Measurements from ENCODE around the gene CELF1.

The CELF1 gene

DNA sequence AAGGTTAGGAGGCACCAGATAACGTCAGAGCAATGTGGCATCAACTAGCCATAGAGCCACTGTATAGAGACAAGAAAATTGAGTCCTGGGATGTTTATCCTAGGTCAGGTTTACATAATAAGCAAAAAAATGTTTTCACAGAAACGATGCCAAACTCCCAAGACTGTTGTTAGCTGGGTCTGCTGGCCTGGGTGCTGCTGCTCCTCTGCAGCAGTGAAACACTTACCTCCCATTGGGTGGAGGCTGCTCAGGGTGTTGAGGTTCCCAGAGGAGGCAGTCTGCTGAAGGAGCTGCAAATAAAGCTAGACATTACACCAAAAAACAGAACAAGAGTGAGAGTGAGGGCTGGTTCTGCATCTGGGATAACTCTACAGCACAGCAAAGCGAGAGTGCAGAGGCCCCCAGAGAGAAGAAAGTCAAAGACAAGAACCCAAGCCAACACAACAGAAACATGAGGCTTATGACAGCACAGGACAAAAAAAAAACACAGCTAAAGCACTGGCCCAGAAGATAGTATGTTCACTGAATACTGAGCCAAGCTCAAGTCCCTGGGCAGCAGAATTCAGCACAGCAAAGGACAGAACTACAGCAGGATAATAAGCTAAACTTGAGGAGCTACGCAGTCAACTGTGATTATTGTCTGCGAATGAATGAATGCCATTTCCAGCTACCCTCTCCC lies 74.1 kb downstream of the CELF1 start:
- DNase-seq = no peak

DNA sequence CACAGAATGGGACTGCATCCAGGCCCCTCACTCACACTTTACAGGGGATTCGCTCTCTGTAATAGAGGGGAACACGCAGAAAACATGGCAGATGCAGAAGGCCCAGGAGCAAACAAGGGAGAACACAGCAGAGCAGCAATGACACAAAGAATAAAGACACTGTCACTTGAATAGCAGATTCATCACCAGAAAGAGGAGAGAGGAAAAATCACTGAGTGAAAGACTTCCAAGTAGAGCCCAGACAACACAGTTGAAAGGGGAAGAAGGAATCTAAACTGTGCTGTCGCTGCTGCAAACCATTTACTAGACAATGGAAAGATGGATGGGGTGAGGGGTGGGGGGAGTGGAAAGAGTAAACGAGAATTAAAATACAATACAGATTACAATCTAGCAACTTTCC lies 75.2 kb downstream of the CELF1 start:
- no peak for DNase-seq

DNA sequence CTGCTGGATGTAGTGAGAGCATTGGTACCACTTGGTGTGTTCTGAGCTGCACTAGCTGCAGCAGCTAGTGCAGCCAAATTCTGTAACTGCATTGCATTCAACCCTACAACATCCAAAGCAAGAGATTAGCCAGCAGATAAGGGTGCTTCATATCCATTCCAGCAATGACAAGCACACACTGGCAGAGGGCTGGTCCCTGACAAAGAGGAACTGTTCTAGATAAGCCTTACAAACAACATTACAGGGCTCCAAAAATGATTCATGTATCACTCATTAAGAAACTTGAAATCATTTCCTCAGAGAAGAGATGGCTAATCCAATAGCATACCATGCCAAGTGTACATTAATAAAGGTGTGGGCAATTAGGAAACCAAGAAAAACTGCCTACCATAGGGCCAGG lies 75.6 kb downstream of the CELF1 start:
- DNase-seq = no peak

DNA sequence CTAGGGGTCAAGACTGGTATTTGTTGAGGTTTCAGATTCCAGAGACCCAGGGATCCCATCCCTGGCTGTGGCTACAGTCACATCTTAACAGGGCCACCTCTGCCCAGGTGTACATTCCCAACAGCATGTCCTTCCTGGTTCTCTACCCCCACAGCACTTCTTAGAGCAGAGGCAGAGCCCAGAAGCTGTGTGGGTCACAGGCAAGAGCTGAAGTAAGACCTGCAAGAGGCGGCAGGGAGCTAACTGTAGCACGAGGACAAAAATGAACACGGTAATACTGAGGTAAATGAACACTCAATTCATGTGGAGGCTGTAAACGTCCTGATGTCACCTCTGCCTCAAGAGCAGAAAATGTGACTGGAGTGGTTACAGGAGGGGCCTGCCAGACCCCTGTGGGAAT lies 82.3 kb downstream of the CELF1 start:
- no peak for DNase-seq

DNA sequence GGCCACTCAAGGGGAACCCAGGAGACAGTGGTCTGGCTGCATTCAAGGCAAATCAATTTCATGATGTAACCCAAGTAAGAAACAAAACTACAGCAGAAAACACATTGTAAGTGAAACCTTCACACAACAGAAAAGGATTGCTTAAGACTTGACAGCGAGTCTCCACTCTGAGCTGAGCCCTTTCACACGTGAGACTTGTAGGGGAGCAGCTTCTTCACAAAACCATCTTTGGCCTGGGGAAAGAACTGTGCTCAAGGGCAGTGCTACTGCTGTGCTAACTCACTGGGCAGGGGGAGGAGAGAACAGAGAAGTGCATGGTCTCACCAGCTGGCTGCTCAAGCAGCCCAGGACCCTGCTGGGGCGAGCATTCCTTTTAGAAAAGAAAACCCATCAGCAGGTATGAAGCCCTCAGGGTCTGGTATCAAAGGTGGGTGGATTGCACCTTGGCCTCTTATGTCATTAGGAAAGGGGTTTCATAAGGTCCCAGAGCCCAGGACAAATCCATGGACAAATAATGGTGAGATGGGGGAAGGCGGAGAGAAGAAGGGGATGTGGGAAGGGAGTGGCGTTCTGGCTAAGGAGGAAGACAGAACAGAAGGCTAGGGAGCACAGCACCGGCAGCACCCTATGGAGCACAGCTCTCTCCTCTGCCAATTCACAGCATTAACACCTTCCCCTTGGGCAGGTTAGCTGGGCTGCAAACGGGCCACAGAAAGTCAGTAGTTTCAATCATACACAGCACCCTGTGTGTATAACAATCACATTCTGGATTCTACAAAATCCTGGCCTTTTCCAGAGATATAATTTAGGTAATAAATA lies 83.4 kb downstream of the CELF1 start:
- DNase-seq = no peak

DNA sequence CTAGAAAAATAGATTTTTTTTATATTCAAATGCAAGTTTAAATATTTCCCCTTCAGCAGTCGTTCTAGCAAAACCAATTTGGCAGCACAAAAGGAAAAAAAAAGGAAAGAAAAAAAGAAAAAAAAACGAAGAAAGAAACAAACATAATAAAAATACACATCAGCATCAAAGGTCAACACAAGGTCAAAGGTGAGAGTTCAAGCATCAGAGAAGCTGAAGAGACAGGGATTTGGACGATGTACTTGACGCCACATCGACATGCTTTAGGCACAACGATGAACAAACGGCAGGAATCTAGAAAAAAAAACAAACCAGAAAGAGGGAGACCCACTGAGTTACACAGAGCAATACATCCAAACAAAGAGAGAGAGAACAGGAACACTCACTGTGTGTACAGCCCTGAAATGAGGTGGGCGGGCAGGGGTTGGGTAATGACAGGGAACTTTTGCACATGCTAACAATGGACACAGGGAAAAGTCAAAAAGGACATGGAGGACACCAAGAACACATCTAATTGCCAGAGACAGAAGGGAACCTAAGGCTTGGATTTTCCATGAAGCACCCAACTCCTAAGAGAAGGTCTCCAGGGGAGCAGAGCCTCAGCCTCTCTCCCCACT lies 84.2 kb downstream of the CELF1 start:
- no peak for DNase-seq

DNA sequence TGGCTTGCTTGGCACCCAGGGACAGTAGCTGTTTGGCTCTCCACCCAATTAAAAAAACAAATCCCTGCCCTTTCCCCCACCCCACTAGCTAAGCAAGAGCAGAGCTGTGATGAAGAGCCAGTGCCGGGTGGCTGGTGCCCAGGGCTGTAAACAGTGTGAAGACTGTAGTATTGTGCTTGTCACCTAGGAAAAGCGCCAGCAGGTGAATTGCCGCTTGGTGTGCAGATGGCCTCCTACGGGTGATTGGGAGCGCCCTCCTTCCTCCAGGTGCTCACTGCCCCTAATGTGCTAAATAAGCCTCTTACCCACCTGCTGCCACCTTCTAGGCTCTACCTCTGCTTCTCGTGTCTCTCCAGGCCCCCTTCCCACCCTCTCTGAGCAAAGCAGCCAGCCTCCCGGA lies 85.6 kb downstream of the CELF1 start:
- DNase-seq = peak; percentile 91

DNA sequence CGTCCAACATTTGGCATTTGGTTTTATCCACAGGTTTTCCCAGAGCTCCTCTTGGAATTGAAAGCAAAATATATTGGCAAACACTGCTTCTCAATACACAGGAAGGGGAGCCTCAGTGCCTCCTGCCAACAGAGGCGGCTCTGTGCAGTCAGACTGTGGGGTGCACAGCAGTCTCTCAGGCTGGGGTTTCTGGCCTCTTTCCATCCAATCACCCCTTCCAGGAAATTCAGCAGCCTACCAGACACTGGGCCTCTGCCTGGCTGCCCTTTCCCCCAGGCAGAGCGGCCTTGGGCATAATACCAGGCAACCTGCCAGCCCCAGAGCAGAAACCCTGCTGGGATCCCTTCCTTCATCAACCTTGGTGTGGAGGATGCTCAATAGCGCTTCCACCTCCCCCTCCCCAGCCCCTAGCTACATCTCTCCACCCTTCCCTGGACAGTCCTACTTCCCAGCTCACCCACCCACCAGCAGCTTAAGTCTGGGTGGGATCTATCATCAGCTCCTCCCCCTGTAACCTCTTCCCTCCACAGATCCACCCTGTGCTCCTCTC lies 86.2 kb downstream of the CELF1 start:
- DNase-seq = peak; percentile 96

DNA sequence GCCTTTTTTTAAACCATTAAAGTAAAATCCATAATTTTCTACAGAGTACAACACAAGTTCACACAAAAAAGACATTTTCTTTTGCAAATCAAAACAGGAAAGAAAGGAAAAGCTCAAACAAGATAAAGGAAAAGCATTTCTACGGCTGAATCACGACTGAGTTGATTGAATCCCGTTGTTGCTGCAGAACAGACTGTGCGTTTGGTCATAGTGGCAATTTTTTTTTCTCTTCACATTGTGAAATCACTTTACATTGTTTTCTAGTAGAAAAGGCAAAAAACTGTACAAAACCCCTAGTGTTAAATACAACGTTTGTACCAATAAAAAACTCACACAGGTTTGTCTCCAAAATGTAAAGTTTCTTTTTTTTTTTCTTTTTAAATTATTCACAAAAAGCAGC lies 86.7 kb downstream of the CELF1 start:
- DNase-seq = no peak

DNA sequence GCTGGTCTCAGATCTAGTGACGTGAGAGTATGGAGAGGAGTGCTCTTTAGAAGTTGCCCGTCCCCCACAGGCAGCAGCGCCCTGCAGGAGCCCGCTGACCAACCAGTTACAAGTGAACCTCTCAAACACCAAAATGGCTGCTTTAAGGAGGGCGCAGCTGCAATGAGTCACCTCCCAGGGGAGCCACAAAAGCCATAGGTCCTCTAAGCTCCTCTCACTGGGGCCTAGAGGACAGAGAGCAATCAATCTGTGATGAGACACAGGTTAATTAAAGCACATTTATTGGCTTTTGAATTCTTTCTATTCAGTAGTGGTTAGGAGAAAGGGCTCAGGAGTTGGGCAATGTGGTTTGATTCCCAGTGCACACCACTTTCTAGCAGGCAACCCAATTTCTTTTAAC lies 88.4 kb downstream of the CELF1 start:
- DNase-seq = peak; percentile 14

DNA sequence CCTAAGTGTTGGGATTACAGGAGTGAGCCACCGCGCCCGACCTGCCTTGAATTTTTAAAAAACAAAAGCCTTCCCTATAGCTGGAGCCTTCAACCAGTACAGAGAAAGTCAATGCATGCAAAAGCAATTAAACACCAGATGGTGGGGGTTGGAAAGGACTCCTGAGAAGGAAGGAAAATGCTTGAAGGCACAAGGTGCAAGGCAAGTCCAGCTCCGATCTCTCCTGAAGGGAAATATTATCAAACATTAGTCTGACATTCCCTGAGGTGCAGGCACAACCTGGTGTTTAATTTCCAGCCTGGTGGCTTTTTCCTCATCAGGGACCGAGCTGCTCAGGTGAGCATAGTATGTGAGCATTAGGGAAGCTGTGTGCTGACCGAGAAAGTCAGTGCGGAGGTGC lies 91.1 kb downstream of the CELF1 start:
- DNase-seq = no peak

DNA sequence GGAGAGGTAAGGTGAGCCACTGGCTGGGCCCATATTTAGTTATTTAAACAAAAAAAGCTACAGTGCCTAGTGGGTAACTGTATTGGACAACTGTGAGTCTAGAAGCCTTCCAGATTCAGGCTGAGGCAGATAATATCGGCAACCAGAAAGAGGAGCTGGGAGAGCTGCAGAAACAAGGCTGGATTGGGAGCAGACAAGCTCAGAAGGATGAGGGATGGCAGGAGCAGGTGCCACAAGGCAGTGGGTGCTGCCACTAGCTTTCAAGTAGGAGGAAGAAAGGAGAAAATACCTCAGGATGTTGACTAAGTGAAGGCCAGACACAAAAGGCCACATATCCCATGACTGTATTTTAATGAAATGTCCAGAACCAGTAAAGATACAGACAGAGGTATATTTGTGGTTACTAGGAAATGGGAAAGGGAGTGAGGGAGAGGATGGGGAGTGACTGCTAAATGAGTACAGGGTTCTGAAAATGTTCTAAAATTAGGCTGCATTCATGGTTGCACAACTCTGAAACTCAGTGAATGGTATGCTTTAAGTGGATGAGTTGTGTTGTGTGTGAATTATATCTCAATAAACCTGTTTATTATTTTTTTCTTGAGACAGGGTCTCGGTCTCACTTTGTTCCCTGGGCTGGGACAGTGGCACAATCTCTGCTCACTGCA lies 92.2 kb downstream of the CELF1 start:
- DNase-seq = no peak

DNA sequence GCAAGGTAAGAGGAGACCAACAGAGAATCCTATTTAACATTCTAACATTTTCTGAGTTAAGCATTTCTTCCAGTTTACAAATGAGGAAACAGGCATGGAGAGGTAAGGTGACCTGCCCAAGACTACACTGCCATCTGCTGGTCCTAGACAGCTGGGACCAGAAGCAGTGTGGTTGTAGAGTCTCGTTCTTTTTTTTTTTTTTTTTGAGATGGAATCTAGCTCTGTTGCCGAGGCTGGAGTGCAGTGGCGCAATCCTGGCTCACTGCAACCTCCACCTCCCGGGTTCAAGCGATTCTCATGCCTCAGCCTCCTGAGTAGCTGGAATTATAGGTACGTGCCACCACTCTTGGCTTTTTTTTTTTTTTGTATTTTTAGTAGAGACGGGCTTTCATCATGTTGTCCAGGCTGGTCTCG lies 98.7 kb downstream of the CELF1 start:
- peak; percentile 71 for DNase-seq

DNA sequence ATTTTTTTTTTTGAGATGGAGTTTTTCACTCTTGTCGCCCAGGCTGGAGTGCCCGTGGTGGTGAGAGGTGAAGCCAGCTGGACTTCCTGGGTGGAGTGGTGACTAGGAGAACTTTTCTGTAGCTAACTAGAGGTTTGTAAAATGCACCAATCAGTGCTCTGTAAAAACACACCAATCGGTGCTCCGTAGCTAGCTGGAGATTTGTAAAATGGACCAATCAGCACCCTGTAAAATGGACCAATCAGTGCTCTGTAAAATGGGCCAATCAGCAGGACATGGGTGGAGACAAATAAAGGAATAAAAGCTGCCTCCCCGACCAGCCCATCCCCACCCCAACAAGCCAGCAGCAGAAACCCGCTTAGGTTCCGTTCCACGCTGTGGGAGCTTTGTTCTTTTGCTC lies 99.6 kb downstream of the CELF1 start:
- no peak for DNase-seq

DNA sequence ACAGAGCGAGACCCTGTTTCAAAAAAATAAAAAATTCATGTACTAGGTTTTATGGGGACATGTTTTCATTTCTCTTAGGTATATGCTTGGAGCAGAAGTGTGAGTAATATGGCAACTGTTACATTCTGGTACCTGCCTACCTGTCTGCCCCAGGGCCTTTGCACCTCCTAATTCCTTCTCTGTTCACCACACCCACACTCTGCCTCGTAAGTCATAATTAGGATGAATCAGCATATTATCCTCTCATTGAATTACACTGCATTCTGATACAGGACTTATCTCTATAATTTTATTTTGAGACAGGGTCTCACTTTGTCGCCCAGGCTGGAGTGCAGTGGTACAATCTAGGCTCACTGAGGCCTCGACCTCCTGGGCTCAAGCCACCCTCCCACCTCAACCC lies 100.9 kb downstream of the CELF1 start:
- DNase-seq = no peak

DNA sequence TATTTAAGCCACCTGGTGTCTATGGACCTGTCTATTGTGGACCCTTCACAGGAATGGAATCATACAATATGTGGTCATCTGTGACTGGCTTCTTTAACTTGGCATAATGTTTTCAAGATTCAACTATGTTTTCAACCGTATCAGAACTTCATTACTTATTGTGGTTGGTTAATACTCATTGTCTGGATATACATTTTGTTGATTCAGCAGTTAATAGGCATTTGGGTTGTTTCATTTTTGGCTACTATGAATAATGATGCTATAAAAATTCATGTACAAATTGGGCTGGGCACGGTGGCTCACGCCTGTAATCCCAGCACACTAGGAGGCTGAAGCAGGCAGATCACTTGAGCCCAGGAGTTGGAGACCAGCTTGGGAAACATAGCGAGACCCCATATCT lies 101.5 kb downstream of the CELF1 start:
- DNase-seq = no peak

DNA sequence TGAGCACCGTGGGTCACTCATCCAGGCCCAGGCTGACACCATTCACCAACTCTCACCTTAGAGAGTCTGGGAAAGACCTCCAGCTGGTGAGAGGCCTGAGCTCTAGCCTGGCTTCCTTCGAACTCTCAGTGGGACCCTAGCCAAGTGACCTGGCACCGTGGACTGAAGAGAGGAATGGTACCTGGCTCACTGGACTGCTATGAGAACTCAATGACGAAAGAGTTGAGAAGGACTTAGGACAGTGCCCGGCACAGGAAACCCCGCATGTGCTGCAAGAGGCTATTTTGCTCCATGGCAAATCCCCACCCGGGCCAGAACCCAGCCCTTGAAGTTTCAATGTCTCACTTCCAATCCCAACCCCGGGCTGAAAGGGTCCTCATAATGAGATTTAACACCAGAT lies 103.4 kb downstream of the CELF1 start:
- DNase-seq = no peak

DNA sequence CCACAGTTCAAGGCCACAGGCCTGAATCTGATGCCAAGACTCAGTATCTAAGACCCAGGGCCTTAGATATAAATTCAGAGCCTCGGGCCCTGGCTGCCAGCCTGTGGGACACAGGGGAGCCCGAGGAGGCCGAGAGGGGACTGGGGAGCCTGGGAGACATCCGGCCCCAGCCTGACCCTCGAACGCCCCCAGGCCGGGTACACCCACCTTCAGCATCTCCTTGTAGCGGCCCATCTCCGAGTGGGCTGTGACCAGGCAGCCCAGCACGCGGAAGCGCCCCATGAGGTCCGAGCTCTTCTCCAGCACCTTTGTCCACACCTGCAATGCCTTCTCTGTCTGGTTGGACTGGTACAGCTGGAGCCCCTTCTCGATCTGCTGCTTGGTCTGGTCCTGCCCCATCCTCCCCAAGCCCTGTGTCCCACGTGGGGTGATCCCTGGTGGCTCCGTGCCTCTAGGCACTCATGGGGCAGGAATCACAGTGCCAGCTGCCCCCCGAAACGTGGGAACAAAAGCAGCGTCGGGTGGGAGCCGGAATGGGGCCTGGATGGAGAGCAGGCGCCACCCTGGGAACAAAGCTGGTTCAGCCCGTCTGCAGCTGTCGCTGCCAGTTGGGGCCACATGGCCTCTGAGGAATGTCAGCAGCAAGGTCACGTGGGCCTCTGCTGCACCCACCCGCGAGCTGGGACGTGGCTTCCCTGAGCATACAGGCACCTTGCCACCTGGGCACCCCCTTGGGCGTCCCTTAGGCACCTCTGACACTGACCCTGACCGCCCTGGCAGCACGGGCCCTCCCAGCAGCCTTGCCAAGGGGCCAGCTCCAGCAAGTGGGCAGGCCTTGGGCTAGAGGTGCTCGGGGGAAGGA lies 104.1 kb downstream of the CELF1 start, which contains the start of gene RAPSN:
RAPSN (minus strand) TSS at position 571 of the 862 bp plus-strand sequence; CDS start at position 399, 172 bp downstream.
- no peak for DNase-seq

DNA sequence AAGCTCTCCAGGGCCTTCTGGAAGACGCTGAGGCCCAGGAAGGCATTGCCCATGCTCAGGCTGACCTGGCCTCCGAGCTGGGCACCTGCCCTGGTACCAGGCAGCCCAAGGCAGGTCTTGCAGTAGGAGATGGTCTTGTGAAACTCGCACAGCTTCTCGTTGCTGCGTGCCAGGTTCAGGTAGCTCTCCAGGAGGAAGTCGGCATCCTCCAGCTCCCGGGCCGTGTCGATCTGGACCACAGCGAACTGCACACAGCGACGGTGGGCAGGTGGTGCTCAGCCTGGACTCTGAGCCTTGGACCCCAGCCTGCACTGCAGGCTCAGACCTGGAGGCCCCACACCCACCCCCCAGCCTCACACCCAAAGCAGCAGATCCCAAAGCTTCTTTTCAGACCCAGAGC lies 105.0 kb downstream of the CELF1 start:
- no peak for DNase-seq

DNA sequence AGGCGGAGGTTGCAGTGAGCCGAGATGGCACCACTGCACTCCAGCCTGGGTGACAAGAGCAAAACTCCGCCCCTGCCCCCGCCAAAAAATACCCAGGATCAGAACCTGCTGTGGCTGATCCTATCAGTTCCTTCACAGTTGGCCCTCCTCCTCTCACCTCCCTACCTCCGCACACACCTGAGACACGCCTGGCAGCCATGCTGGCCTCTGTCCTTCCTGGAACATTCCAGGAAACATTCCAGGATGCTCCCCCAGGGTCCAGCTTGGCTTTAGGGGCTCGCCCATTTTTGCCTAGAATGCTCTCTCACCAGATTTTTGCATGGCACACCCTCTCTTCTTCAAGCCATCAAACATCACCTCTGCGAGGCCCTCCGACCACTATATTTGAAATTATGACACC lies 106.1 kb downstream of the CELF1 start:
- DNase-seq = no peak

DNA sequence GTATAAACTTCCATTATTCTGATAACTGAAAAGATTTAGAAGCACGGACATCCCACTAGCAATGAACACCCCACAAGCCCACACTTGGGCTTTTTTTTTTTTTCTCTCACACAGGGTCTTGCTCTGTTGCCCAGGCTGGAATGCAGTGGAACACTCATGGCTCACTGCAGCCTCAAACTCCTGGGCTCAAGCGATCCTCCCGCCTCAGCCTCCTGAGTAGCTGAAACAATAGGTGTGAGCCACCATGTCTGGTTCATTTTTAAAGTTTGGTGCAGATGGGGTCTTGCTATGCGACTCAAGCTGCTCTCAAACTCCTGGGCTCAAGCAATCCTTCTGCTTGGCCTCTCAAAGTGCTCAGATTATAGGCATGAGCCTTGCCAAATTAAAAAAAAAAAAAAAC lies 107.1 kb downstream of the CELF1 start:
- no peak for DNase-seq

DNA sequence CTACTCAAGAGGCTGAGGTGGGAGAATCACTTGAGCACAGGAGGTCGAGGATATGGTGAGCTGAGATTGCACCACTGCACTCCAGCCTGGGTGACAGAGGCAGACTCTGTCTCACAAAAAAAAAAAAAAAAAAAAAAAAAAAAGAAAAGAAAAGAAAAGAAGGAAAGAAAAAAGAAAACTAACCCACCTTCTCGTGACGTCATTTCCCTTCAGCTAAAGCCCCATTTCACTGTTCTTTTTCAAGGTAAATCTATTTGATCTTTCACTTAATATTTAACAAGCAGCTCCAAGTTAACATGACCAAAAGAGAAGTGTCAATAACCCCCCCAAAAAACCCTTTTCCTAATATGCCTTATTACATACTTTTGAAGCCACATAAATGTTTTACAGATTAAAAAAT lies 109.1 kb downstream of the CELF1 start:
- no peak for DNase-seq

All from NCI-H2081 treated with DMSO at 0.1 percent for 48 hours (cell line).